ENCODE results near the gene NCBP3.

The NCBP3 gene

DNA sequence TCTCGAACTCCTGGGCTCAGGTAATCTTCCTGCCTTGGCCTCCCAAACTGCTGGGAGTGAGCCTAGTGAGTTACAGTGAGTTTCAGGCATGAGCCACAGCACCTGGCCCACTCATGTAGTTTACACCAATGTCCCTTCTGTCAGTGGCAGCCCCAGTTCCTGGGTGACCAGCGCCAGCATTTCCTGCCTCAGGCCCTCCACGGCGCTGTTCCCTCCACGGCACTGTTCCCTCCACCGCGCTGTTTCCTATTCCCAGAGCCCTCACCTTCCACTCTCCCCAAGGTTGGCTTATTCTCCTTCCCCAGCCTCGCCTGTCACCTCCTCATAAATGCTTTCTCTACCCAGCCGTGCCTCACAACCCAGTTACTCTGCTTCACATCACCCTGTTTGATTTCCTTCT, 77.7 kb downstream of the NCBP3 start:
- TF ChIP-seq ZFX (IDR thresholded peaks at IDR 0.05; ENCODE audit: borderline replicate concordance) = no peak
- no peak overlapping the region for H3K27ac ChIP-seq

GRCh38 chr17:3766779-3767178, 79.3 kb downstream of the NCBP3 start:
- no peak overlapping the region for H3K27ac ChIP-seq
- no peak for TF ChIP-seq ZFX (IDR thresholded peaks at IDR 0.05; ENCODE audit: borderline replicate concordance)

DNA sequence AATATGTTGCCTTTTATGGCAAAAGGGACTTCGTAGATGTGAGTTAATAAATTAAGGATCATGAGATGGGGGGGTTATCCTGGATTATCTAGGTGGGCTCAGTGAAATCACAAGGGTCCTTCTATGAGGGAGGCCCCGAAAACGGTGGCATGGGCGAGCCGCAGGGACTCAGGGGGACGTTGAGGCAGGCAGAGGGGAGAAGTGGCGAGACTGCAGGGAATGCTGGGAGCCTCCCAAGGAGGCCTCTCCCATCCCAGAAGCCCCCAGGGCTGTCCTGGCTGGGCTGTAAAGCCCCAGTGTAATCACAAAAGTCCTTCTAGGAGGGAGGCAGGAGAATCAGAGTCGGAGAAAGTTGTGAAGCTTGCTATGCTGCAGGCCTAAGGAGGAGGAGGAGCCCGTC, 80.1 kb downstream of the NCBP3 start:
- no peak overlapping the region for H3K27ac ChIP-seq
- TF ChIP-seq, protein P1, sequence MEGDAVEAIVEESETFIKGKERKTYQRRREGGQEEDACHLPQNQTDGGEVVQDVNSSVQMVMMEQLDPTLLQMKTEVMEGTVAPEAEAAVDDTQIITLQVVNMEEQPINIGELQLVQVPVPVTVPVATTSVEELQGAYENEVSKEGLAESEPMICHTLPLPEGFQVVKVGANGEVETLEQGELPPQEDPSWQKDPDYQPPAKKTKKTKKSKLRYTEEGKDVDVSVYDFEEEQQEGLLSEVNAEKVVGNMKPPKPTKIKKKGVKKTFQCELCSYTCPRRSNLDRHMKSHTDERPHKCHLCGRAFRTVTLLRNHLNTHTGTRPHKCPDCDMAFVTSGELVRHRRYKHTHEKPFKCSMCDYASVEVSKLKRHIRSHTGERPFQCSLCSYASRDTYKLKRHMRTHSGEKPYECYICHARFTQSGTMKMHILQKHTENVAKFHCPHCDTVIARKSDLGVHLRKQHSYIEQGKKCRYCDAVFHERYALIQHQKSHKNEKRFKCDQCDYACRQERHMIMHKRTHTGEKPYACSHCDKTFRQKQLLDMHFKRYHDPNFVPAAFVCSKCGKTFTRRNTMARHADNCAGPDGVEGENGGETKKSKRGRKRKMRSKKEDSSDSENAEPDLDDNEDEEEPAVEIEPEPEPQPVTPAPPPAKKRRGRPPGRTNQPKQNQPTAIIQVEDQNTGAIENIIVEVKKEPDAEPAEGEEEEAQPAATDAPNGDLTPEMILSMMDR (IDR thresholded peaks at IDR 0.05) = no peak
- no peak for TF ChIP-seq ZFX (IDR thresholded peaks at IDR 0.05; ENCODE audit: borderline replicate concordance)

GRCh38 chr17:3763777-3764170, 82.3 kb downstream of the NCBP3 start:
- TF ChIP-seq ZFX (IDR thresholded peaks at IDR 0.05; ENCODE audit: borderline replicate concordance) = no peak
- TF ChIP-seq, protein P1 (IDR thresholded peaks at IDR 0.05) = no peak
- no peak overlapping the region for H3K27ac ChIP-seq

DNA sequence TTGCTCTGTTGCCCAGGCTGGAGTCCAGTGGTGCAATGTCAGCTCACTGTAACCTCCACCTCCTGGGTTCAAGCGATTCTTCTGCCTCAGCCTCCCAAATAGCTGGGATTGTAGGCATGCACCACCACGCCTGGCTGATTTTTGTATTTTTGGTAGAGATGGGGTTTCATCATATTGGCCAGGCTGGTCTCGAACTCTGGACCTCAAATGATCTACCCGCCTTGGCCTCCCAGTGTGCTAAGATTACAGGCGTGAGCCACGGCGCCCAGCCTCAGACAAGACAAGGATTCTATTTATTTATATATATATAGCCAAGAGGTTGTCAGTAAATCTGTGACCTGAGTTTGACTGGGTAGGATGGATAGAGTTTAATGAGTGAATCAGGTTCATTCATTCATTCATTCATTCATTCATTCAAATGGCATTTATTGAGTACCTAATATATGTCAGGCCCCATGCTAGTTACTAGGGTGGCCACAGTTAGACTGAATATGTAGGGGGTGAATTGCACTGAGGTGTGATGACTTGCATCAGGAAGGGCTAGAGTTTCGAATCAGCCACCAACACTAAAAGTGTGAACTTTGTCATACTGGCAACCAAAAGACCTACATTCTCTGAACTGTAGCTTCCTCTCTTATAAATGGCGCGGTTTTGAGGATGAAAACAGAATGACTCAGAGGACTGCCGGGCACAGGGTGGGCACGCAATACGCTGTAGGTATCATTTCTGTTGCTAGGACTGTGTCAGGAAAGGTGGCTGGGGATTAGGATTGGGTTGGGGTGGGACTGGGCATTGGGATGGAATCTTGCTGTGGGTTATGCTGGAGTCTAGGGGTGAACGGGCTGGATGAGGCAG, 82.9 kb downstream of the NCBP3 start:
- no peak for TF ChIP-seq ZFX (IDR thresholded peaks at IDR 0.05; ENCODE audit: borderline replicate concordance)
- TF ChIP-seq, protein P1 (IDR thresholded peaks at IDR 0.05) = no peak
- H3K27ac ChIP-seq = no peak overlapping the region

DNA sequence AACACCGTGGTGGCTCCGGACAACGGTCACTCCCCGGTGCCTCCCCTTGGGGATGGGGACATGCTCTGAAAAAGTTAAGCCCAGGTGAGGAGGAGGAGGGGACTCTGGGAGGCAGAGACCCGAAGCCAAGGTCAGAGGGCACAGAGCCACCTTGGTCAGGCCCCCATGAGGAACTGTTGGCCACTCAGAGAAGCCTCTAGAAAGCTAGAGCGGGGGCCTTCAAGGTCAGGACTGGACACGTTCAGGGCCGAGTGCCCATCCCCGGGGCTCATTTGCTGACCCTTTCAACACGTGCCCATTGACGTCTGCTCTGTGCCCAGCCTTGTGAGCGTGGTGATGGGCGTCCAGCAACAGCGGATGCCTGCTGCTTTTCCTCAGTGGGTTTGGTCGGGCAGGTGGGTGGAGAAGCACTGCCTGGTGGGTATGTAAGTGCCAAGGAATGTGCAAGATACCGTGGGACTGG, 84.1 kb downstream of the NCBP3 start:
- H3K27ac ChIP-seq = no peak overlapping the region
- TF ChIP-seq, protein P1 (IDR thresholded peaks at IDR 0.05) = no peak
- no peak for TF ChIP-seq ZFX (IDR thresholded peaks at IDR 0.05; ENCODE audit: borderline replicate concordance)

GRCh38 chr17:3761036-3761917, 84.8 kb downstream of the NCBP3 start:
- TF ChIP-seq, protein P1 (IDR thresholded peaks at IDR 0.05) = no peak
- no peak for TF ChIP-seq ZFX (IDR thresholded peaks at IDR 0.05; ENCODE audit: borderline replicate concordance)
- no peak overlapping the region for H3K27ac ChIP-seq

Data from 22Rv1 (cell line).